ENCODE data around the gene BBC3.

The BBC3 gene

GRCh38 chr19:47231215-47232054, 436 bp upstream of the BBC3 start:
- DNase-seq (ENCODE audit: low read depth, low spot score): no peak

DNA sequence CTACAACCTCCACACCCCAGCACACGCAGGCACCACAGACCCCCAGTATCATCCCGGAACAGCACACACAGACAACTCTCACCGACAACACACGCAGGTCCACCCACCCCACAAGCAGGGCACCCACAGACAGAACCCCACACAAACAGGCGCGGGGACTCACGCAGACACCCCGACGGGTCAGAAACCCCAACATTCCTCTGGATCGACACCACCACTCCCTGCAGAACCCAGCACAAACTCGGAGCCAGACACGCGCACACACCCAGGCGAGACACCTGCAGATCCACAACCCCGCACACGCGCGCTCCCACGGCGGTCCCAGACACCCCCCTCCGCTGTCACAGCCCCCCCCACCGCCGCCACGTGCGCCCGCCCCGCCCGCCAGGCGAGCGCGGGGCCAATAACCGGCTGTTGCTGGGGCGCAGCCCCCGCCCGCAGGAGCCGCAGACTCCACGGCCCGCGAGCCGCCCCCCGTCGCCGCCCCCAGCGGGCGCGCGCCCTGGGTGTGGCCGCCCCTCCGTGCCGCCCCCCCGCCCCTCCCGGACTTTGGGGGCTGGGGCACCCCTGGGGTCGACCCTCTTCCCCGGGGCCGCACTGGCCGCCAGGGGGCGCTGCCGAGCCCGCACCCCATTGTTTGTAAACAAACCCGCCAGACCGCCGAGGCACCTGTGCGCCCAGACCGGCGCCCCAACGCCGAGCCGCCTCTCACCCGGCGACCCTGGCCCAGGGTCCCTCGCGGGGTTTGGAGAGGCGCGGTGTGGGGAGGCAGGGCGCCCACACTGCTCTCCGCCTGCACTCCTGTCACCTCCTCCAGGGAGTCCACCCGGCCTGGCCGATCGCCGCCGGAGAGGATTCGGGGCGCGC, 712 bp downstream of the BBC3 start:
- no peak for DNase-seq (ENCODE audit: low read depth, low spot score)

- no peak for DNase-seq (ENCODE audit: low read depth, low spot score)
Observed at GRCh38 chr19:47229676-47230053, 1.3 kb downstream of the BBC3 start.

- DNase-seq (ENCODE audit: low read depth, low spot score): no peak
Observed at GRCh38 chr19:47228937-47229675, 1.9 kb downstream of the BBC3 start.

- DNase-seq (ENCODE audit: low read depth, low spot score): no peak
Observed at GRCh38 chr19:47228168-47228936, 2.6 kb downstream of the BBC3 start.

GRCh38 chr19:47227352-47228167, 3.4 kb downstream of the BBC3 start:
- DNase-seq (ENCODE audit: low read depth, low spot score): peak; percentile 66

DNA sequence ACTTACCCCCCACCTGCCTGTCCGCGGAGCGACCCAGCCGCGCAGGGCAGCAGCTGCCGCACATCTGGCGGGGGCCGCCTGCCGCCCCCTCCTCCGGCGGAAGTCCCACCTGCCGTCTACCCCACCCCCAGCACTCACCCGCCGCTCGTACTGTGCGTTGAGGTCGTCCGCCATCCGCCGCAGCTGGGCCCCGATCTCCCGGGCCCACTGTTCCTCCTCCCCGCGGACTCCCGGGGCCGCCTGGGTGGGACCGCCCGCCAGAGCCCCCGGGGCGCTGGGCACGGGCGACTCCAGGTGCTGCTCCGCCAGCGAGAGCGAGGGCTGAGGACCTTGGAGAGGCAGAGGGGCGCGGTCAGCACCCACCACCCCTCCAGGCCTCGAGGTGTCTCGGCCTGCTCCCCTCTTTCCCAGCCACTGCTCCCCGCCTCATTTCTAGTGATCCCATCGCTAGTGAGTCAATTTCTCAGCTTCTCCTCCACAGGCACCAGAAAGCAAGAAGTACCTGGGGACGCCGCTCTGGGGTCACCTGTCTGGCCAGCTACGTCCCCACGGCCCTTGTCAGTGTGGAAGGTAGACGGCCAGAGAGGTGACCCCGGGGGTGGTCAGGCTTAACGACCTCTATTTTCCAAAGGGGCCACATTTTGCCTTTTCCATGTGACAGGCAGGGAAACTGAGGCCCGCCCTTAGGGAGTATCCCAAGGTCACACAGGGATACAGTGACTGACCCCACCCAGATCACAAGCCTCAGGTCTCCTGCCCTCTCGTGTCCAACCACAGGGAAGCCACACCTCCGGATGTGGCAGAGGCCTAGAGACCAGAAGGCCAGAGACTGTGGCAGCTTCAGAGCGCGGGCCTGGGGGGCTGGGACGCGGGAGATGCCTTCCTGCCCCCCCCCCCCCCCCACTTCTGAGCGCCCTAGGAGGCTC, 4.3 kb downstream of the BBC3 start:
- no peak for DNase-seq (ENCODE audit: low read depth, low spot score)

- no peak for DNase-seq (ENCODE audit: low read depth, low spot score)
Observed at GRCh38 chr19:47225746-47226425, 5.1 kb downstream of the BBC3 start.

- DNase-seq (ENCODE audit: low read depth, low spot score): no peak
Observed at GRCh38 chr19:47221890-47222289, 9.1 kb downstream of the BBC3 start.

GRCh38 chr19:47221080-47221841, 9.7 kb downstream of the BBC3 start:
- no peak for DNase-seq (ENCODE audit: low read depth, low spot score)

GRCh38 chr19:47215581-47215980, 15.4 kb downstream of the BBC3 start:
- no peak for DNase-seq (ENCODE audit: low read depth, low spot score)

DNA sequence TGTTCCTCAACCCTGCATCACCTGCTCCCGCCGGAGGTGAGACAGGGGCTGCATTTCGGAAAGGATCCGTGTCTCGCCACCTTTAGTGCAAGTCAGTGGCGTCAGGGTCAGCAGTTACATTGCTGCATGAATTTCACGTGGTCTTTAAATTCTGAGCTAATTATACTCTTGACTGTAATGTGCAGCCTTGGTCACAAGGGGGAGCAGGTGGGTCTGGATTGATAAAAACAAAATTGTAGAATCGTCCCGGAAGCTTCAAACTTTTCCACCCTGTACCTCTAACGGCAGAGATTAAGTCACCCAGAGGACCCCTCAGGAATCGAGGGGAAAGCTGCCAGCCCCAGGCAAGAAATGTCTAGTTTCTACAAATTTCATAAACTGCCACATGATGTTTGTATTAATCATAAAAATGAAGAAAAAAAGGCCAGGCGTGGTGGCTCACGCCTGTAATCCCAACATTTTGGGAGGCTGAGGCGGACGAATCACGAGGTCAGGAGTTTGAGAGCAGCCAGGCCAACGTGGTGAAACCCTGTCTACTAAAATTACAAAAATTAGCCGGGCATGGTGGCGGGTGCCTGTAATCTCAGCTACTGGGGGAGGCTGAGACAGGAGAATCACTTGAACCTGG, 20.2 kb downstream of the BBC3 start:
- DNase-seq (ENCODE audit: low read depth, low spot score): no peak

- no peak for DNase-seq (ENCODE audit: low read depth, low spot score)
Observed at GRCh38 chr19:47210180-47210490, 20.9 kb downstream of the BBC3 start.

DNA sequence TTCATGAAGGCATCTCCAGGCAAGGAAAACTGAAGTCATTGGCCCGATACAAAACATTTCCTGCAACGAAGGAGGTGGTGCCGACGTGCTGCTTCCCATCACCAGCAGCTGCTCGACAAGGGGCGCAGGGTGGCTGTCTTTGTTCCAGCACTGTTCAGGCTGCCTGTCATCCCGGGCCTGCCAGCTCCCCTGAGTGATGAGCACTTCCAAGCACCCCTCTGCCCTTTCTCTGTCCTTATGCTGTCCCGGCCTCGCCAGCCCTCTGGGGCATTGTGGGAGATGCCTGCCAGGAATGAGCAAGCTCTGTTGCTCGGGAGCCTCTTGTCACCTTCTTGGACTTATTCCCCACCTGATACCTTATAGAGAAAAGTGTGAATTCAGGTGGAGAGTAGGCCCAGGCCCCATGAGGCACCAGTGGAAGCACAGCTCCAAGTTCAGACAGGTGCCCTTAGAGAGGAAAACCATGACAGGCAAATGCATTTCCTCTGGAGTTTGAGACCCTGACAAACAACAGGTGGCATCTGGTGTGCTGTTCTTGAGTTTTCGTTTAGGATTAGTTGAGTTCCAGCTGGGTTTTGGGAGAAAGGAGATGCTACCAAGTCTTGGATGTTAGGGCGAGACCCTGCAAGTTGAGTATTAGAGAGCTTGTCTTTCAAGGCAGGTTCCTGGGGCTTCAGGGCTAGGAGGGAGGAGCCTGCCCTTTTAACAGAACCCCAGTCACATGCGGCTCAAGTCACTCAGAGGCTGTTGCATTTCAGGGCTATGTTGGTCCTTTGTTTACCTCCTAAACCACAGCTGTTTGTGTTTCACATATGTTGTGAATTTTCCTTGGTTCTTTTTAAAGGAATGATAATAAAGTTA, 21.4 kb downstream of the BBC3 start:
- no peak for DNase-seq (ENCODE audit: low read depth, low spot score)

GRCh38 chr19:47203254-47203653, 27.7 kb downstream of the BBC3 start:
- no peak for DNase-seq (ENCODE audit: low read depth, low spot score)

DNA sequence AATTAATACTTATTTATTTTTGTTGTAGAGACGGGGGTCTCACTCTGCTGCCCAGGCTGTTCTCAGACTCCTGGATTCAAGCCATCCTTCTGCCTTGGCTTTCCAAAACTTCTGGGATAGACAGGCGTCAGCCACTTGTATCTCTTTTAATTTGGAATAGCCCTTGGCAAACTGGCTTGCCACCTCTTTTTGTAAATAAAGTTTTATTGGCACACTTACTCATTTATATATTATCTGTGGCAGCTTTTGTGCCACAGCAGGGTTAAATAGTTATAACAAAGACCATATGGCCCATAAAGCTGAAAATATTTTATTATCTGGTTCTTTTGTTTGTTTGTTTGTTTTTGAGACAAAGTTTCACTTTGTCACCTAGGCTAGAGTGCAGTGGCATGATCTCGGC, 30.5 kb downstream of the BBC3 start:
- no peak for DNase-seq (ENCODE audit: low read depth, low spot score)

GRCh38 chr19:47197141-47197540, 33.9 kb downstream of the BBC3 start:
- DNase-seq (ENCODE audit: low read depth, low spot score): no peak
